Activated B cell treated with CpG ODN at 0.5 μM for 24 hours (primary cell): ENCODE data around the gene EEF1A1. TPM values are rescaled to one million over a fixed set of nuclear protein-coding genes. Genes with fewer than 3 reads are reported as not detected.
"Not testable (repeated sequence)": the region's sequence is repeated elsewhere in the genome, so short reads cannot be mapped to it uniquely, and the experiment has no call there.

Source experiments
- ATAC-seq: fragments of 200-7000 bp; cut with Tn5 transposase; one replicate; pipeline ENCODE4 v1.10.0; 2021; ENCODE audit warnings: low read depth, mild to moderate bottlenecking, moderate library complexity
- CTCF ChIA-PET: fragments of 350-600 bp; sonication (Branson Sonifier 250); formaldehyde crosslinking; loops from one replicate; lab custom pipeline; 2021; ENCODE audit warnings: antibody characterized with exemption; lab: Charles Lee
- POLR2A ChIA-PET: fragments of 350-600 bp; sonication (Branson Sonifier 250); formaldehyde crosslinking; loops from one replicate; lab custom pipeline; 2021; ENCODE audit warnings: antibody characterized with exemption; lab: Charles Lee
- DNase-seq: peaks from one replicate; pipeline ENCODE4 v3.0.0; 2022
- H3K27ac Mint-ChIP-seq: one replicate; pipeline ENCODE4 v1.8.0; 2020; ENCODE audit warnings: mixed read lengths
- H3K27me3 Mint-ChIP-seq: one replicate; pipeline ENCODE4 v1.8.0; 2021; ENCODE audit warnings: mixed read lengths
- H3K36me3 Mint-ChIP-seq: one replicate; pipeline ENCODE4 v1.8.0; 2021; ENCODE audit warnings: low read depth, mixed read lengths
- H3K4me1 Mint-ChIP-seq: one replicate; pipeline ENCODE4 v1.8.0; 2021; ENCODE audit warnings: mixed read lengths
- H3K4me3 Mint-ChIP-seq: one replicate; pipeline ENCODE4 v1.8.0; 2020; ENCODE audit warnings: mild to moderate bottlenecking, mixed read lengths
- H3K9me3 Mint-ChIP-seq: one replicate; pipeline ENCODE4 v1.8.0; 2020; ENCODE audit warnings: mixed read lengths
- intact Hi-C: fragments of 100-400 bp; cut with micrococcal nuclease; formaldehyde crosslinking; loops from one replicate; pipeline ENCODE4 v1.15.1; 2024
- total RNA-seq: library from RNA; stranded (reverse); gene quantifications from 2 replicates; pipeline ENCODE4 v1.2.3, GENCODE V29; 2022
- TF ChIP-seq, protein P1 (sequence below): fragments of 200-600 bp; IDR thresholded peaks from one replicate; pipeline ENCODE4 v1.8.0; 2022; ENCODE audit warnings: antibody characterized with exemption, mild to moderate bottlenecking

EEF1A1 gene
- total RNA-seq, 1 donor from 2014 or later: 19,962 TPM

DNA sequence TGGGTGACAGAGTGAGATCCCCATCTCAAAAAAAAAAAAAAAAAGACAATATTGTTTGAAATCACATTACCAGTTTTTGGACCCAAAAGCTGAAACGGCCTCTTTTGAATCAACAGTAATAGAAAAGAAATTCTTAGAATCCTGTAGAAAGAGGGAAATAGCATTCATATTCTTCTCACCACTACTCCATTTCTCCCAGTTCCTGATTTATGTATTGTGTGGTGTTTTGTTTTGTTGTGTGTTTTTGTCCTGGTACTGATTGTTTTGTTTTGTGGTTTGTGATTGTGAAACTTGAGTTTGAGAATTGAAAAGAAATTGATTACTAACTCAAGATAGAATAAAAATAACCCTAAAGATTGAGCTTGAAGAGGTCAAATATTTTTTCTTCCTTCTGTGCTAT, 26.2 kb upstream of the EEF1A1 start:
- no peaks in the 10 kb centered on the region for H3K27me3 Mint-ChIP-seq
- DNase-seq (no peak), ATAC-seq (no peak)
- TF ChIP-seq, protein P1, sequence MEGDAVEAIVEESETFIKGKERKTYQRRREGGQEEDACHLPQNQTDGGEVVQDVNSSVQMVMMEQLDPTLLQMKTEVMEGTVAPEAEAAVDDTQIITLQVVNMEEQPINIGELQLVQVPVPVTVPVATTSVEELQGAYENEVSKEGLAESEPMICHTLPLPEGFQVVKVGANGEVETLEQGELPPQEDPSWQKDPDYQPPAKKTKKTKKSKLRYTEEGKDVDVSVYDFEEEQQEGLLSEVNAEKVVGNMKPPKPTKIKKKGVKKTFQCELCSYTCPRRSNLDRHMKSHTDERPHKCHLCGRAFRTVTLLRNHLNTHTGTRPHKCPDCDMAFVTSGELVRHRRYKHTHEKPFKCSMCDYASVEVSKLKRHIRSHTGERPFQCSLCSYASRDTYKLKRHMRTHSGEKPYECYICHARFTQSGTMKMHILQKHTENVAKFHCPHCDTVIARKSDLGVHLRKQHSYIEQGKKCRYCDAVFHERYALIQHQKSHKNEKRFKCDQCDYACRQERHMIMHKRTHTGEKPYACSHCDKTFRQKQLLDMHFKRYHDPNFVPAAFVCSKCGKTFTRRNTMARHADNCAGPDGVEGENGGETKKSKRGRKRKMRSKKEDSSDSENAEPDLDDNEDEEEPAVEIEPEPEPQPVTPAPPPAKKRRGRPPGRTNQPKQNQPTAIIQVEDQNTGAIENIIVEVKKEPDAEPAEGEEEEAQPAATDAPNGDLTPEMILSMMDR: no peak
- no peaks in the 10 kb centered on the region for H3K36me3 Mint-ChIP-seq
- intact Hi-C loops: no loop called here
- H3K27ac Mint-ChIP-seq: no peak overlapping the region
- H3K9me3 Mint-ChIP-seq: no peaks in the 10 kb centered on the region
- ChIA-PET POLR2A (interaction anchor here (1.0 kb wide), 1 partner anchor 23 kb away, joined by 3 read pairs; no protein-coding TSS in a partner anchor), CTCF (no interaction called here)
- no peak overlapping the region for H3K4me3 Mint-ChIP-seq
- H3K4me1 Mint-ChIP-seq: no peaks in the 10 kb centered on the region

GRCh38 chr6:73542891-73543290, 22.1 kb upstream of the EEF1A1 start:
- Mint-ChIP-seq H3K27me3 (no peaks in the 10 kb centered on the region), H3K4me1 (peaks cover 7% of the 10 kb centered on the region), H3K36me3 (no peaks in the 10 kb centered on the region), H3K27ac (no peak overlapping the region), H3K9me3 (no peaks in the 10 kb centered on the region), H3K4me3 (no peak overlapping the region)
- TF ChIP-seq, protein P1: no peak
- no peak for DNase-seq
- ATAC-seq: no peak
- ChIA-PET CTCF (no interaction called here), POLR2A (interaction anchor here (0.7 to 1.9 kb wide), 3 partner anchors 19 to 23 kb away, joined by 3 to 6 read pairs (median 4); partner anchors contain the start of gene EEF1A1)
- intact Hi-C loops: no loop called here

DNA sequence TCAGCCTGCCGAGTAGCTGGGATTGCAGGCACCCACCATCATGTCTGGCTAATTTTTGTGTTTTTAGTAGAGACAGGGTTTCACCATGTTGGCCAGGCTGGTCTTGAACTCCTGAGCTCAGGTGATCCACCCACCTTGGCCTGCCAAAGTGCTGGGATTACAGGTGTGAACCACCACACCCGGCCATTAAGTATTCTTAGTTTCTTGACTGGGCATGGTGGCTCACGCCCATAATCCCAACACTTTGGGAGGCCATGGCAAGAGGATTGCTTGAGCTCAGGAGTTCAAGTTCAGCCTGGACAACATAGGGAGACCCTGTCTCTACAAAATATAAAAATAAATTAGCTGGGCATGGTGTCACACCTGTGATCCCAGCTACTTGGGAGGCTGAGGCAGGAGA, 21.6 kb upstream of the EEF1A1 start:
- CTCF ChIA-PET, H3K9me3 Mint-ChIP-seq, H3K4me3 Mint-ChIP-seq, ATAC-seq, H3K36me3 Mint-ChIP-seq, DNase-seq, H3K27me3 Mint-ChIP-seq, H3K27ac Mint-ChIP-seq, intact Hi-C loops, H3K4me1 Mint-ChIP-seq: not testable (repeated sequence)
- POLR2A ChIA-PET: interaction anchor here (0.7 to 1.6 kb wide), 2 partner anchors 21 to 22 kb away, joined by 3 to 6 read pairs; partner anchors contain the start of gene EEF1A1

DNA sequence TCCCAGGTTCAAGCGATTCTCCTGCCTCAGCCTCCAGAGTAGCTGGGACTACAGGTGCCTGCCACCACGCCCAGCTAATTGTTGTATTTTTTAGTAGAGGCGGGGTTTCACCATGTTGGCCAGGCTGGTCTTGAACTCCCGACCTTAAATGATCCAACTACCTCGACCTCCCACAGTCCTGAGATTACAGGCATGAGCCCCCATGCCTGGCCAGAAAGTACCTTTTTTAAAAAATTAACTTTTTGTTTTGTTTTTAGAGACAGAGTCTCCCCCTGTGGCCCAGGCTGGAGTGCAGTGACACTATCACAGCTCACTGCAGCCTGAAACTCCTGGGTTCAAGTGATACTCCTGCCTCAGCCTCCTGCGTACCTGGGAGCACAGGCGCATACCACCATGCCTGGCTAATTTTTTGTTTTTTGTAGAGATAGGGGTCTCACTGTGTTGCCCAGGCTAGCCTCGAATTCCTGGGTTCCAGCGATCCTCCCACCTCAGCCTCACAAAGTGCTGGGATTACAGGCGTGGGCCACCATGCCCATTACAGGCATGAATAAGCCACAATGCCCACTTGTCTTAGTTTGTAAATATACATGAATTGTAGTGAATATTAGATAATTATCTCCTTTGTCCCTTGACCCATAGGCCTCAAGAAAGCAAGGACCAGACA, 17.4 kb upstream of the EEF1A1 start:
- peaks cover 10% of the 10 kb centered on the region for H3K4me1 Mint-ChIP-seq
- DNase-seq: no peak
- POLR2A ChIA-PET: interaction anchor here (0.6 to 2.8 kb wide), 6 partner anchors 14 to 47 kb away, joined by 3 to 34 read pairs (median 6); partner anchors contain the start of gene EEF1A1
- TF ChIP-seq, protein P1: no peak
- H3K9me3 Mint-ChIP-seq: no peaks in the 10 kb centered on the region
- no peak overlapping the region for H3K4me3 Mint-ChIP-seq
- CTCF ChIA-PET: no interaction called here
- peak overlapping the region; percentile 50 for H3K27ac Mint-ChIP-seq
- H3K27me3 Mint-ChIP-seq: no peaks in the 10 kb centered on the region
- no peaks in the 10 kb centered on the region for H3K36me3 Mint-ChIP-seq
- no peak for ATAC-seq
- intact Hi-C loops: no loop called here

DNA sequence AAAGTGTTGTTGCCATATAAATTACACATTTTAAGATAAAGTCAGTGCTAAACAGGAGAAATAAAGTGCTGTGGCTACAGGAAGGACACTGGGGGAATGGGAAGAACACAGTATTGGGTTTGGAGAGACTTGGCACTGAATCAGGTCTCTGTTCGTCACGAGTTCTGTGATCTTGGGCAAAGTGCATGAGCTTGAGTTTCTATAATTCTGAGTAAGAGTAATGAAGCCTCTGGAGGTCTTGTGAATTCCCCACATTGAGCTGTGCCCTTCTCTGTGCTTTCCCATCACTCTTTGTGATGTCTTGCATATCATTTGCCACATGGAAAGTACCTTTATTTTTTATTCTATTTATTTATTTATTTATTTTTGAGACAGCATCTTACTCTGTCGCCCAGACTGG, 16.8 kb upstream of the EEF1A1 start:
- TF ChIP-seq, protein P1: no peak
- DNase-seq (no peak), ATAC-seq (peak; percentile 77)
- Mint-ChIP-seq H3K4me3 (no peak overlapping the region), H3K4me1 (peaks cover 10% of the 10 kb centered on the region), H3K9me3 (no peaks in the 10 kb centered on the region), H3K27ac (peak overlapping the region; percentile 80), H3K36me3 (no peaks in the 10 kb centered on the region), H3K27me3 (no peaks in the 10 kb centered on the region)
- CTCF ChIA-PET: no interaction called here
- POLR2A ChIA-PET: interaction anchor here (1.0 to 2.8 kb wide), 6 partner anchors 14 to 47 kb away, joined by 3 to 34 read pairs (median 6); partner anchors contain the start of gene EEF1A1
- intact Hi-C loops: no loop called here
